ENCODE results near the gene OGFOD2.

DNA sequence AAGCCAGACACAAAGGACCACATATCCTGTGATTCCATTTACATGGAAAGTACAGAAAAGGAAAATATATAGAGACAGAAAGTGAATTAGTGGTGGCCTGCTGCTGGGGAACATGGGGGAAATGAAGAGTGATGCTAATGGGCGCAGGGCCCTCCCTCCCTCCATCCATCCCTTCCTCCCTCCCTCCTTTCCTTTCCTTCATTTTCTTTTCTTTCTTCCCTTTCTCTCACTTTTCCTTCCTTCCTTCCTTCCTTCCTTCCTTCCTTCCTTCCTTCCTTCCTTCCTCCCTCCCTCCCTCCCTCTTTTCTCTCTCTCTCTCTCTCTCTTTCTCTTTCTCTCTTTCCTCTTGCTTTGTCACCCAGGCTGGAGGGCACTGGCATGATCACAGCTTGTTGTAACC, 42.7 kb downstream of the OGFOD2 start:
- TF ChIP-seq, protein P1, sequence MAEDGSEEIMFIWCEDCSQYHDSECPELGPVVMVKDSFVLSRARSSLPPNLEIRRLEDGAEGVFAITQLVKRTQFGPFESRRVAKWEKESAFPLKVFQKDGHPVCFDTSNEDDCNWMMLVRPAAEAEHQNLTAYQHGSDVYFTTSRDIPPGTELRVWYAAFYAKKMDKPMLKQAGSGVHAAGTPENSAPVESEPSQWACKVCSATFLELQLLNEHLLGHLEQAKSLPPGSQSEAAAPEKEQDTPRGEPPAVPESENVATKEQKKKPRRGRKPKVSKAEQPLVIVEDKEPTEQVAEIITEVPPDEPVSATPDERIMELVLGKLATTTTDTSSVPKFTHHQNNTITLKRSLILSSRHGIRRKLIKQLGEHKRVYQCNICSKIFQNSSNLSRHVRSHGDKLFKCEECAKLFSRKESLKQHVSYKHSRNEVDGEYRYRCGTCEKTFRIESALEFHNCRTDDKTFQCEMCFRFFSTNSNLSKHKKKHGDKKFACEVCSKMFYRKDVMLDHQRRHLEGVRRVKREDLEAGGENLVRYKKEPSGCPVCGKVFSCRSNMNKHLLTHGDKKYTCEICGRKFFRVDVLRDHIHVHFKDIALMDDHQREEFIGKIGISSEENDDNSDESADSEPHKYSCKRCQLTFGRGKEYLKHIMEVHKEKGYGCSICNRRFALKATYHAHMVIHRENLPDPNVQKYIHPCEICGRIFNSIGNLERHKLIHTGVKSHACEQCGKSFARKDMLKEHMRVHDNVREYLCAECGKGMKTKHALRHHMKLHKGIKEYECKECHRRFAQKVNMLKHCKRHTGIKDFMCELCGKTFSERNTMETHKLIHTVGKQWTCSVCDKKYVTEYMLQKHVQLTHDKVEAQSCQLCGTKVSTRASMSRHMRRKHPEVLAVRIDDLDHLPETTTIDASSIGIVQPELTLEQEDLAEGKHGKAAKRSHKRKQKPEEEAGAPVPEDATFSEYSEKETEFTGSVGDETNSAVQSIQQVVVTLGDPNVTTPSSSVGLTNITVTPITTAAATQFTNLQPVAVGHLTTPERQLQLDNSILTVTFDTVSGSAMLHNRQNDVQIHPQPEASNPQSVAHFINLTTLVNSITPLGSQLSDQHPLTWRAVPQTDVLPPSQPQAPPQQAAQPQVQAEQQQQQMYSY (CRISPR knock-in tag; IDR thresholded peaks at IDR 0.05), result no peak
- TF ChIP-seq ZNF263 (CRISPR knock-in tag; IDR thresholded peaks at IDR 0.05), result no peak
- no peak for TF ChIP-seq POLR2A (IDR thresholded peaks at IDR 0.05; ENCODE audit: insufficient read depth in 1 of 2, low read depth in 2 of 2, low read length in 2 of 2)
- TF ChIP-seq FOXK2 (IDR thresholded peaks at IDR 0.05), result no peak
- TF ChIP-seq HOXA3 (CRISPR knock-in tag; IDR thresholded peaks at IDR 0.05), result no peak
- no peak for TF ChIP-seq MYC (CRISPR knock-in tag; IDR thresholded peaks at IDR 0.05; ENCODE audit: borderline replicate concordance)
- TF ChIP-seq ZNF335 (CRISPR knock-in tag; IDR thresholded peaks at IDR 0.05), result no peak

Measured in HepG2 (cell line).